ENCODE data around the gene SLC7A6. TPM values are rescaled to one million over a fixed set of nuclear protein-coding genes. Genes with fewer than 3 reads are reported as not detected.
A peak's percentile ranks its signal among the peaks of the same experiment; 100 is the strongest.

The SLC7A6 gene
- polyA plus RNA-seq, 3 donors = 4.3 to 47.7 (median 5.5) TPM

DNA sequence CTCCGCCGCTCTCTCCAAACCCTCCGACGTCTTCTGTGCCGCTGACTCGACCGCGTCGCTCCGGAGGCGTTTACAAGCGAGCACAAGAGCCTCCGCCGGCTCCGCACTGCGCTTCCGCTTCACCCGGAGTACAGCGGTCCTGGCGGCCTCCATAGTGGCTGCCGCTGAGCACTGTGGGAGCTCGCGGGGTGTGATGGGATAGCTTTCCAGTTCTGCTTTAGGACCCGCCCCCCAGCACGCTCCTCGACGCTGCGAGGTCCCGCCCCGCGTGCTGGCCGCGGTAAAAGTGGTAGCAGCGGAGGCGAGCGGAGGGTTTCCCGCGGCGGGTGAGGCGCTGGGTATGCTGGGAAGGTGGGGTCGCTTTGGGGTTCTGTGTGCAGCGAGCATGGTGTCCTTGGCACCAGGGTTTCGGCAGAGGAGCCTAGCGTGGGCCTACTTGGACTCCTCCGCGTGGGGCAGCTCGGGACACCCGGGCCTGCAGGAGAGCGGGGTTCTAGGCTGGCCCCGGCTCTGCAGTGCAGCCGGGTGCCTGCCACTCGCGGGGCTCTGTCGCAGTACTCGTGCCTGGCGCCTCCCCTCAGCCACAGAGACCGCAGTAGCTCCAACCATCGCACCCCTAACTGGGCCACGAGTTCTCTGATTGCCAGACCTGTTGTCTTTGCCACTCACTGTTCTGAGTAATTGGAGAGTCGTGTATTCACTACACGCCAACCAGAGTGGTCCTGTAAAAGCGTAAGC lies 46.6 kb downstream of the SLC7A6 start, which contains the start of the genes PRMT7 and SLC7A6OS:
Gene PRMT7 (plus strand): TSS at position 246 of the 738 bp plus-strand sequence. CDS start 4,961 bp downstream, outside the sequence.
Gene SLC7A6OS (minus strand): TSS at position 173 of the 738 bp plus-strand sequence. CDS start 20 bp downstream, at position 153.
- peak within 1 kb of the TSS; percentile 88 to 97 (median 95) for H3K4me3 ChIP-seq (replicated peaks in 1 of 3; ENCODE audit: low read depth in 2 of 3, low read length in 3 of 3)
- H3K79me2 ChIP-seq (ENCODE audit: insufficient read depth, low read length) = peaks cover 77% of the 10 kb centered on the region
- intact Hi-C loops (cut with micrococcal nuclease) = loop anchor here (5.0 kb wide), 2 partner anchors 49 to 64 kb away; partner anchors contain the start of genes PLA2G15 (in 2 of the 2) and SLC7A6 (in 2 of the 2)
- H3K4me2 ChIP-seq (replicated peaks; ENCODE audit: extremely low read depth, low read length, poor library complexity, severe bottlenecking) = peak within 1 kb of the TSS; percentile 87
- H2AFZ ChIP-seq (ENCODE audit: insufficient read depth, low read depth, low read length, poor library complexity, severe bottlenecking) = peak within 1 kb of the TSS; percentile 94
- H3K27me3 ChIP-seq (ENCODE audit: control insufficient read depth in 2 of 2, insufficient read depth in 2 of 2, low read length in 2 of 2) = no peaks in the 10 kb centered on the region
- peaks cover 37% of the 10 kb centered on the region for H4K20me1 ChIP-seq (ENCODE audit: insufficient read depth, low read length)
- peaks cover 23 to 26% of the 10 kb centered on the region in 2 donors for H3K4me1 ChIP-seq (ENCODE audit: control insufficient read depth in 1 of 2, insufficient read depth in 2 of 2, low read length in 2 of 2)
- peaks cover 28 to 48% of the 10 kb centered on the region in 2 donors for H3K36me3 Mint-ChIP-seq
- peak within 1 kb of the TSS; percentile 93 to 94 for H3K27ac ChIP-seq (ENCODE audit: low read depth in 1 of 2, low read length in 2 of 2)
- TF ChIP-seq, protein P1, sequence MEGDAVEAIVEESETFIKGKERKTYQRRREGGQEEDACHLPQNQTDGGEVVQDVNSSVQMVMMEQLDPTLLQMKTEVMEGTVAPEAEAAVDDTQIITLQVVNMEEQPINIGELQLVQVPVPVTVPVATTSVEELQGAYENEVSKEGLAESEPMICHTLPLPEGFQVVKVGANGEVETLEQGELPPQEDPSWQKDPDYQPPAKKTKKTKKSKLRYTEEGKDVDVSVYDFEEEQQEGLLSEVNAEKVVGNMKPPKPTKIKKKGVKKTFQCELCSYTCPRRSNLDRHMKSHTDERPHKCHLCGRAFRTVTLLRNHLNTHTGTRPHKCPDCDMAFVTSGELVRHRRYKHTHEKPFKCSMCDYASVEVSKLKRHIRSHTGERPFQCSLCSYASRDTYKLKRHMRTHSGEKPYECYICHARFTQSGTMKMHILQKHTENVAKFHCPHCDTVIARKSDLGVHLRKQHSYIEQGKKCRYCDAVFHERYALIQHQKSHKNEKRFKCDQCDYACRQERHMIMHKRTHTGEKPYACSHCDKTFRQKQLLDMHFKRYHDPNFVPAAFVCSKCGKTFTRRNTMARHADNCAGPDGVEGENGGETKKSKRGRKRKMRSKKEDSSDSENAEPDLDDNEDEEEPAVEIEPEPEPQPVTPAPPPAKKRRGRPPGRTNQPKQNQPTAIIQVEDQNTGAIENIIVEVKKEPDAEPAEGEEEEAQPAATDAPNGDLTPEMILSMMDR (IDR thresholded peaks at IDR 0.05) = peak; percentile 19
- DNase-seq = peak; percentile 88 to 94 (median 88)
- peaks cover 19% of the 10 kb centered on the region for H3K4me1 Mint-ChIP-seq
- peak within 1 kb of the TSS; percentile 85 for H3K9ac ChIP-seq (ENCODE audit: insufficient read depth, low read length, poor library complexity, severe bottlenecking)
- H3K27ac Mint-ChIP-seq = peak within 1 kb of the TSS; percentile 91 to 96 (median 95)
- under 1% methylated on average over 60 of the region's 62 CpGs for WGBS (ENCODE audit: insufficient coverage)
- H3K9me3 Mint-ChIP-seq = no peaks in the 10 kb centered on the region
- H3K27me3 Mint-ChIP-seq (ENCODE audit: low read depth in 3 of 3) = no peaks in the 10 kb centered on the region
- H3K36me3 ChIP-seq (replicated peaks in 1 of 2; ENCODE audit: control insufficient read depth in 1 of 2, insufficient read depth in 2 of 2, low read length in 2 of 2) = peaks cover 24 to 50% of the 10 kb centered on the region in 2 donors
- no peaks in the 10 kb centered on the region for H3K9me3 ChIP-seq (replicated peaks in 1 of 2; ENCODE audit: control insufficient read depth in 1 of 2, insufficient read depth in 1 of 2, low read length in 2 of 2)
- H3K4me3 Mint-ChIP-seq = peak within 1 kb of the TSS; percentile 92 to 95

DNA sequence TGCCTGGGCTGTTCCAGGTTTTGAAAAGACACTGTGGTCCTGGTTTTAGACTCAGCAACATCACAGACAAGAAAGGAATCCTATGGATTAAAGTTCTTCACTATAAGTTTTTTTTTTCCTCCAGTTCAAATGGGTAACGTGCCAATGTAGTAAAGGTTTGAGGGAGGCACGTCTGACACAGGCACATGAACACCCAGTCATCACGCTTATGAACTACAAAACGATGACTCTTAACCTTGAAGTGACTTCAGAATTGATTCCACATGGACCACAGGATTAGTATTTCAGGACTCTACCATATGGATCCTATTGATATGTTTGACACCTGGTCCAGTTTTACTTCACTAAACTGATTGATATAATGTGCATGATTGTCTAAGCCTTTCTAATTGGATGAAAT lies 48.8 kb downstream of the SLC7A6 start:
- Histone ChIP-seq H3K4me2 (replicated peaks; ENCODE audit: extremely low read depth, low read length, poor library complexity, severe bottlenecking) (no peak overlapping the region), H2AFZ (ENCODE audit: insufficient read depth, low read depth, low read length, poor library complexity, severe bottlenecking) (no peak overlapping the region), H3K9me3 (replicated peaks in 1 of 2; ENCODE audit: control insufficient read depth in 1 of 2, insufficient read depth in 1 of 2, low read length in 2 of 2) (no peaks in the 10 kb centered on the region), H4K20me1 (ENCODE audit: insufficient read depth, low read length) (peaks cover 16% of the 10 kb centered on the region), H3K27ac (ENCODE audit: low read depth in 1 of 2, low read length in 2 of 2) (no peak overlapping the region), H3K9ac (ENCODE audit: insufficient read depth, low read length, poor library complexity, severe bottlenecking) (no peak overlapping the region), H3K36me3 (replicated peaks in 1 of 2; ENCODE audit: control insufficient read depth in 1 of 2, insufficient read depth in 2 of 2, low read length in 2 of 2) (peaks cover 11 to 44% of the 10 kb centered on the region in 2 donors), H3K27me3 (ENCODE audit: control insufficient read depth in 2 of 2, insufficient read depth in 2 of 2, low read length in 2 of 2) (no peaks in the 10 kb centered on the region), H3K79me2 (ENCODE audit: insufficient read depth, low read length) (peaks cover 55% of the 10 kb centered on the region), H3K4me1 (ENCODE audit: control insufficient read depth in 1 of 2, insufficient read depth in 2 of 2, low read length in 2 of 2) (peaks cover 23 to 26% of the 10 kb centered on the region in 2 donors), H3K4me3 (replicated peaks in 1 of 3; ENCODE audit: low read depth in 2 of 3, low read length in 3 of 3) (no peak overlapping the region)
- Mint-ChIP-seq H3K9me3 (no peaks in the 10 kb centered on the region), H3K4me3 (no peak overlapping the region), H3K4me1 (peaks cover 19% of the 10 kb centered on the region), H3K27me3 (ENCODE audit: low read depth in 3 of 3) (no peaks in the 10 kb centered on the region), H3K36me3 (peaks cover 31 to 48% of the 10 kb centered on the region in 2 donors), H3K27ac (peak overlapping the region in 1 of 7 donors; percentile 26)
- TF ChIP-seq, protein P1 (IDR thresholded peaks at IDR 0.05) = no peak
- no peak for DNase-seq
- WGBS (ENCODE audit: insufficient coverage) = no CpG with 5 or more reads among the region's 4 CpGs
- intact Hi-C loops (cut with micrococcal nuclease) = loop anchor here (5.0 kb wide), 2 partner anchors 51 to 66 kb away; partner anchors contain the start of genes PLA2G15 (in 2 of the 2) and SLC7A6 (in 2 of the 2)
